ENCODE measurements around the gene PLCD3. TPM values are rescaled to one million over a fixed set of nuclear protein-coding genes. Genes with fewer than 3 reads are reported as not detected.

Gene PLCD3
- total RNA-seq, 6 experiments from 2014 or later = 2.0 to 26.4 (median 3.0) TPM

DNA sequence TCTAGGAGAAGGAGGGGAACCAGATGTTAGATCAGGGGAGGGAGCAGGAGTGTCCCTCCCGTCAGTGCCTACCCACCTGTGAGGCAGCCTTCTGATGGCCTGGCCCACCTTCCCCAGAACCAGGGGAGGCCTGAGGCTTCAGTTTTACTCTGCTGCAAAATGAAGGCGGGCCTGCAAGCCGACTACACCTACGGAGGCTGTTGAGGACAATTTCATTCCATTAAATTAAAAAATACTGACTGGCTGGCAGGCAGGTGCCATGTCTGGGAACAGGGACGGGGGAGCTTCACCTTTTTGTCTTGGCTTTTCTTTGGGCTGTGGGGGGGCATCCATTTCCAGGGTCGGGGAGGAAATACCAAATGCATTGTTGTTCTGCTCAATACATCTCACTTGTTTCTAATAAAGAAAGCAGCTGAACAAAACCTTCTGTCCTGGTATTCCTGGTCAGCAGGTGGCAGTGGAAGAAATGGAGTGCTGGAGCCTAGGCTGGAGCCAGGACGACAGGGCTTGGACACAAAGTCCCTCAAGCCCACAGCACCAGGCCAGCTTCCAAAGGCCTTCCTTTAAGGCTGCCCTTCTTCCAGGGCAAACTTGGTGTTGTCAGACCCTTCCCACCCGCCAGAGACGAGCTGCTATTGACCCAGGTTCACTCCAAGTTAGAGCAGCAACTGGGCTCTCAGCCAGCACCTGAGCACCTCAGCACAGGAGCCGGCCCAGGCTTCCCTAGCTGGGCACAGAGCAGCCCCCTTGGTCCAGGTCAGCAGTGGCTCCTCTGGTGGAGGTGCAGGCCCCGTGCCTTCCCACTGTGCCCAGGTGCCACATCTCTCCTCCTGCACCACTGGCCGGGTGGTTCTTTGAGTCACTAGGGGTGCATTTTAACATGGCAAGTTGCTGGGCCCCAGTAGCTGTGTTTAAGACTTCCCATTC lies 23.5 kb downstream of the PLCD3 start:
- Histone ChIP-seq H3K9me3 (no peaks in the 10 kb centered on the region), H3K27ac (no peak overlapping the region), H3K36me3 (peaks cover 0 to 44% (median 25%) of the 10 kb centered on the region in 4 donors), H3K27me3 (no peaks in the 10 kb centered on the region), H3K4me1 (peaks cover 0 to 4% (median 0%) of the 10 kb centered on the region in 4 donors), H3K4me3 (no peak overlapping the region)
- DNase-seq (peak in 1 of 3 donors; percentile 55), ATAC-seq (peak; percentile 24 to 56 (median 39))
- WGBS (ENCODE audit: insufficient coverage, low coverage, low lambda C conversion rate, missing lambda C conversion rate) = 62% methylated on average over 5 of the region's 12 CpGs
- intact Hi-C loops (cut with DNase I) = loop anchor here in 1 of 2 donors (10.0 kb wide), 1 partner anchor 74 kb away; no protein-coding TSS in a partner anchor
- no peak for TF ChIP-seq POLR2A (IDR thresholded peaks at IDR 0.05)
- TF ChIP-seq, protein P1, sequence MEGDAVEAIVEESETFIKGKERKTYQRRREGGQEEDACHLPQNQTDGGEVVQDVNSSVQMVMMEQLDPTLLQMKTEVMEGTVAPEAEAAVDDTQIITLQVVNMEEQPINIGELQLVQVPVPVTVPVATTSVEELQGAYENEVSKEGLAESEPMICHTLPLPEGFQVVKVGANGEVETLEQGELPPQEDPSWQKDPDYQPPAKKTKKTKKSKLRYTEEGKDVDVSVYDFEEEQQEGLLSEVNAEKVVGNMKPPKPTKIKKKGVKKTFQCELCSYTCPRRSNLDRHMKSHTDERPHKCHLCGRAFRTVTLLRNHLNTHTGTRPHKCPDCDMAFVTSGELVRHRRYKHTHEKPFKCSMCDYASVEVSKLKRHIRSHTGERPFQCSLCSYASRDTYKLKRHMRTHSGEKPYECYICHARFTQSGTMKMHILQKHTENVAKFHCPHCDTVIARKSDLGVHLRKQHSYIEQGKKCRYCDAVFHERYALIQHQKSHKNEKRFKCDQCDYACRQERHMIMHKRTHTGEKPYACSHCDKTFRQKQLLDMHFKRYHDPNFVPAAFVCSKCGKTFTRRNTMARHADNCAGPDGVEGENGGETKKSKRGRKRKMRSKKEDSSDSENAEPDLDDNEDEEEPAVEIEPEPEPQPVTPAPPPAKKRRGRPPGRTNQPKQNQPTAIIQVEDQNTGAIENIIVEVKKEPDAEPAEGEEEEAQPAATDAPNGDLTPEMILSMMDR (IDR thresholded peaks at IDR 0.05) = peak in 1 of 4 donors; percentile 8

DNA sequence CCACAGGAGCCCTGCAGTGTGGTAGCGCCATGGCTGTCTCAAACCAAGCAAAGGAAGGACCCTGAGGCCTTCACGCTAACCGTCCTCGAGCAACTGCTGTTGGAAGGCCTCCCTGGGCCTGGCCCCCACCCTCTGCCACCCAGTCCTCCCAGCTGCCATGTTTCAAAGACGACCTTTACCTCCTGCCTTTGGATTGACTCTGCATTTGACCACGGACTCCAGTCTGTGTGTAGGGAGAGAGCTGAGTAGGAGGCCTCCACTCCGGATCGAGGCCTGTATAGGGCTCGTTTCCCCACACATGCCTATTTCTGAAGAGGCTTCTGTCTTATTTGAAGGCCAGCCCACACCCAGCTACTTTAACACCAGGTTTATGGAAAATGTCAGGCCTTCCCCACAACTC lies 24.3 kb downstream of the PLCD3 start:
- no peak for DNase-seq
- no peak for TF ChIP-seq POLR2A (IDR thresholded peaks at IDR 0.05)
- TF ChIP-seq, protein P1 (IDR thresholded peaks at IDR 0.05) = no peak
- peaks cover 0 to 52% (median 30%) of the 10 kb centered on the region in 4 donors for H3K36me3 ChIP-seq
- WGBS (ENCODE audit: insufficient coverage, low coverage, low lambda C conversion rate, missing lambda C conversion rate) = 70% methylated on average over 2 of the region's 9 CpGs
- H3K27me3 ChIP-seq = no peaks in the 10 kb centered on the region
- no peaks in the 10 kb centered on the region for H3K9me3 ChIP-seq
- intact Hi-C loops (cut with DNase I) = loop anchor here in 1 of 2 donors (10.0 kb wide), 1 partner anchor 73 kb away; no protein-coding TSS in a partner anchor
- H3K4me1 ChIP-seq = no peaks in the 10 kb centered on the region
- H3K4me3 ChIP-seq = no peak overlapping the region
- no peak for ATAC-seq
- no peak overlapping the region for H3K27ac ChIP-seq

DNA sequence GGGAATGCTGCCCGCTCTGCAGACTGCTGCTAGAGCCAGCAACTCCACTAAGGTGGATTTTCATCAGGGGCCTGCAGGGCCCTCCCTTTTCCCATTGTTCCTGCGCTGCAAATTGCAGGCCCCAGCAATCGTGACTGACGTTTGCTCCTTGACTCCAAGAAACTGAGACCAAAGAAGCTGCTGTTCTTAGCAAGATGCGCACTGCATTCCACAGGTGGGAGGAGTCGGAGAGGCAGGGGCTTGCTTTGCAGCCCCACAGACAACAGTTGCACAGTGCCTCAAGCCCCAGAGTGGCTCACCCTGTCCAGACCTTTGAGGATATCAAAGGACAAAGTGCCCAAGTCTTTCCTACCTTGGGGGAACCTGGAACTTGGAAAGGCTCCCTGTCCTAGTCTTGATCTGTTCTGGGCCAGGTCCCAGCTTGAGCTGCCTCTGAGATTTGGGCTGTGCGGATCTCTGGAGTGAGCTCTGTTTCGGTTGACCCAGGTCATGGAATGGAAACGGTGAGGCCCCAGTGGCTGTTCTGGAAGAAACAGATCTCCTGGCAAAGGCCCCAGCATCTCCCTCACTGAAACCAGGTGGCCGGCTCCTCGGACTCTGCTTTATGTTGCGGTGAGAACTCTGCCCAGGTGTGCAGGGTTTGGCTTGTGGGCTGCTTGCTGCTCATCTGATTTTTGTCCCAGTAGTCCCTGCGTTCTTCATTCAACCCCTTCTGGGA lies 24.9 kb downstream of the PLCD3 start:
- no peaks in the 10 kb centered on the region for H3K9me3 ChIP-seq
- intact Hi-C loops (cut with DNase I) = loop anchor here in 1 of 2 donors (10.0 kb wide), 1 partner anchor 73 kb away; no protein-coding TSS in a partner anchor
- DNase-seq (no peak), ATAC-seq (no peak)
- WGBS (ENCODE audit: insufficient coverage, low coverage, low lambda C conversion rate, missing lambda C conversion rate) = no CpG with 5 or more reads among the region's 13 CpGs
- H3K27ac ChIP-seq = no peak overlapping the region
- H3K4me3 ChIP-seq = no peak overlapping the region
- TF ChIP-seq POLR2A (IDR thresholded peaks at IDR 0.05) = no peak
- no peaks in the 10 kb centered on the region for H3K27me3 ChIP-seq
- no peaks in the 10 kb centered on the region for H3K4me1 ChIP-seq
- peaks cover 0 to 58% (median 35%) of the 10 kb centered on the region in 4 donors for H3K36me3 ChIP-seq

GRCh38 chr17:45106582-45106981 lies 25.7 kb downstream of the PLCD3 start:
- Histone ChIP-seq H3K27me3 (no peaks in the 10 kb centered on the region), H3K4me3 (no peak overlapping the region), H3K36me3 (peaks cover 0 to 67% (median 40%) of the 10 kb centered on the region in 4 donors), H3K4me1 (no peaks in the 10 kb centered on the region), H3K9me3 (no peaks in the 10 kb centered on the region), H3K27ac (no peak overlapping the region)
- ATAC-seq (no peak), DNase-seq (no peak)
- WGBS (ENCODE audit: insufficient coverage, low coverage, low lambda C conversion rate, missing lambda C conversion rate) = 87% methylated on average over 4 of the region's 5 CpGs
- intact Hi-C loops (cut with DNase I) = loop anchor here in 1 of 2 donors (10.0 kb wide), 1 partner anchor 72 kb away; no protein-coding TSS in a partner anchor
- TF ChIP-seq POLR2A (IDR thresholded peaks at IDR 0.05) = no peak
- TF ChIP-seq, protein P1 (IDR thresholded peaks at IDR 0.05) = no peak

All from right lobe of liver (tissue), 6 donors.